CD4-positive, alpha-beta T cell treated with Interleukin-17A for 1 hour (primary cell): Measurements from ENCODE around the gene CERS6.

Experiments used
- DNase-seq: peaks from one replicate; pipeline ENCODE4 v3.0.0-alpha.2; 2020

The CERS6 gene

DNA sequence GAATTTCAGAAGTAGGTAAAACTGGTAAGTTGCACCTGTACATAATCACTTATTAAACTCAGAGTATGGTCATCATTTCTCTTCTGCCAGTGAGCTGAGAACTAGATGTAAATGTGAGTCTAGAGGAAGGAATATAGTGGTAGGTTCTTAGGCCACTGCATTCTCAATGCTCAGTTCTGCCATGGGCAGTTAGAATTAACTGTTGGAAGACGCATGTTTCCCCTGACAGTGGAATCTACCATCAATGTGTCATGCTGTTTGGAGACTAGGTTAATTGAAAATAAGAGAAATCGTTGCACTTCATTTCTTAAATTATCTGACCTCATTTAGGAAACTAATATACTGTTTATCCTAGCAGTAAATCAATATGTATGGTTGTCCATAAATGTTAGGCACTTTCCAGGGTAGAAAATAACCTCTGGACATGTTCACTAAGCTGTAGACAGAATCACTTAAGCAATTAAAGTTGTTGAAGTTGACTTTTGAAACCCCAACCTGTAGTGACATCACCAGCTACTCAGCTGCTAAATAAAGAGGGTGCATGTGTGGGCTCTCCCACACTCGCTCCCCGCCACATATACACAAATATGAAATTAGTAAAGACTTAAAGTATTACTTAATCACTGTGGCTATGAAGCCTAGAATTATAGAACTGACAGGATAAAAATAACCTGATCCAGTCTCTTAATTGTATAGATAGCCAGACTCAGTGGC lies 254.8 kb downstream of the CERS6 start:
- no peak for DNase-seq

DNA sequence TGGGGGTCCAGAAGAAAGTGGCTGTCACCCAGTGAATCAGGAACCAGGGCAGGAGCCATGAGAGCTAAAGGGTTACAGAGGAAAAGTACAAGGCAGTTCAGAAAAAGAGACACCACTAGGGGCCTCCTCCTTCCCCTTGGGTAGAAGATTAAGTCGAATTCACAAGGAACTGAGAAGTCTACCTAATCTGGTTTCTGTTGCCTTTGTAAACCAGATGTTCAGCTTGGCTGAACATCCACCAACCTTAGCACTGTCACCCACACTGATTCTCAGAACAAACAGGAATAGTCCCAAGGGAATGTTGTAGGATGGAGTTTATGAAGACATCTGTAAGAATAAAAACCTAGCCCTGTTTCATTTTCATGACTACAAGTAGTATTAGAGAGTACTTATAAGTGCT lies 256.0 kb downstream of the CERS6 start:
- no peak for DNase-seq

DNA sequence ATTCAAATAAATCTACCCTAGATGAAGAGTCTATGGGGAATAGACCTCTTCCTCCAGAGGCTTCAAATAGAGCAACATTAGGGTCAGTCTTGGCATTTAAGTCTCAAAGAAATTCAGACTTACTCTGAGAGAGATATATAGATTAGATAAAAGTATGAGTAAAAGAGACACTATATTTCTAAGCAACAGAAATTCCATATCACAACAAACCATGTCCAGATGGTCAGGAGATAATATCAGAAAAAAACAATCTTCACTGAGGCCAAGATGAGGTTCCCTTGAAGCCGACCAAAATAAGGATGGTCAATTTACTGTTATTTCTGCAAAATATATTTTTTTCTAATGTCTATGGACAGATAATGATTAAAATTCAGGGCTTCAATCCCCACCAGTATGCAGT lies 257.3 kb downstream of the CERS6 start:
- DNase-seq: no peak

DNA sequence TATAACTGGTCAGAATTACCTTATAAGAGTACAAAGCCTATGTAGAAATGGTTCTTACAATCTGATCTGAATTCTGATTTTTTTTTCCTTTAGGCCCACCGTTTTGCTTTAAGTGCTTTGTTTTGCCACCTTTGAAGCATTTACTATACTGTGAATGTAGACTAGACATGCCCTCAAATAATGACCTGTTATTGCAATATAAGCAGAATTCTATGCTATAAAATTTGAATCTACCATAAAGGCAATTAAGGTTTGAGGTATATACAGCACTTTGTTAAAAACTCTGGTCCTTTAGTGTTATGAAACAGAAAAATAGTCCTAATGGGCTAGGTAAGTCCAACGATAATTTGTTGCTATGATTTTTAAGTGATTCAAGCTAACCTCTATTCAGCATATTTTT lies 259.8 kb downstream of the CERS6 start:
- no peak for DNase-seq

DNA sequence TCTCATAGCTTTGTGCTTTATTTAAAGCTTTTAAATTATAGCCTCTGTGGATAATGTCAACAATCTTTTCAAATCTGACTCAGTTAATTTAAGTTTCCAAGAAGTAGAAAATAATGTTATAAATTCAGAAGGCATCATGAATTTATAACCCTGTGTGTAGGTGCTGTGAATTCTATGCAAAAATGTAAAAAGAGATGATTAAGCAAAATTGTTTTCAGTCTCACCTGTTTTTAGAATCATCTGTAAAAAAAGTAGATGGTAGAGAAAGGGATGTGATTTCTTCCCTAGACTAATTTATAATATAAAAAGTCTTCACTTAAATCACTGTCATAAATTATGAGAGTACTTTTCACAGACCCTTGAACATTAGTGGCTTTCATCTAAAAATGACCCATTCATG lies 260.8 kb downstream of the CERS6 start:
- DNase-seq: no peak

DNA sequence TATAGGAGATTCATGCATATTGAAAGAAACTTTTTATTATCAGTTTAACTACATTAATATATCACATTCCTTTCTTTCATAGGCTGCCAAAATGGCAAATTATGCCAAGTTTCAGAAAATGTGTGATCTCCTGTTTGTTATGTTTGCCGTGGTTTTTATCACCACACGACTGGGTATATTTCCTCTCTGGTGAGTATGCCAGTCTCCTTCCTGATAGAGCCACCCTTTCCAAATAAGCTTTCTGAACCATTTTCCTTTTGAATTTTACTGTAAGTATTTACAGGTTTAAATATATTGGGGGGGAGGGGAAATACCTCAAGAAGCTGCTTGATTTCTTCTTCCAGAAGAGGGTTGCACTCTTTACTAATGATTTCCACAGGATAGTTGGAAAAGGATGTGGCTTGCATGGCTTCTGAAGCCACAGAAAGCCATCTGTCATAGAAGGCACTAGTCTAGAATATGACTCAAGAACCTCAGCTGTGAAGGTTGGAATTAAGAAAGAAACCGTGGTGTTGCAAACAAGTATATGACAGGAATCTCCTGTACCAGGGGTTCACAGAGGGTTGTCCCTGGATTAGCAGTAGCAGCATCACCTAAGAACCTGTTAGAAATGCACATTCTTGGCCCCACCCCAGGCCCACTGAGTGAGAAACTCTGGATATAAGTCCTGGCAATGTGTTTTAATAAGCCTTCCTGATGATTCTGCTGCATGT lies 261.9 kb downstream of the CERS6 start:
- no peak for DNase-seq

DNA sequence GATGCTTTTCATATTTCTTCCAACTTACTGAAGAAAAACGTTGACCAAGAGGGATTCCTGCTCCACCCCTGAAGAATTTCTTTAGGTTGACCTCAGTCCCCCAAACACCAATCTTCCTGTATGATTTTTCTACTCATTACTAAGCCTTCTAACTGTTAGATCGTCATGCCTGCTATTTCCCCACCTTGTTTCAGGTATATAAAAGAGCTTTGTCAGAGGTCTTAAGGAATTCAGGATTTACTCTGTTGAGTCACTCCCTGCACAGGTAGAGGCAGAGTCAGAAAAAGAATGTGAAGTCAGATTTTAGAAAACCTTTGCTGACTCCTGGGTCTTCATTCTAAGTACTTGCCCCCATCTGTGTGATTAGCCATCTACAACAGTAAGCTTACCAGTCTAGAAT lies 262.6 kb downstream of the CERS6 start:
- DNase-seq: no peak

DNA sequence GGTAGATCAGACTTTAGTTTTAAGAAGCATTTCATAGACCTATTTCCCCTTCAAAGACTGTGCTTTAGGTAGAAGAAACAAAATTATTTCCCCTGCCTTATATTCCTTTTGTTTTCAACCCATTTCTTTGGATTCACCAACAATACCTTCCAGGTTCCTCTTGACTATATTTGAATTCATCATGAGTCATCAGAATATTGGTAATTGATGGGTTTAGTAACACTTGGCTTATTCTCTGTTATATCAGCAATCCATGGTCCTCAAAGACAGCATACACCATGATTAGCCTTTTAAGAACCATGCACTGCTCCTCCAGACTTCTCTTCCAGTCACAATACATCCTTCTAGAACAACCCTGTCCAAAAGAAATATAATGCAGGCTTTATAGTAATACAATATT lies 263.4 kb downstream of the CERS6 start:
- no peak for DNase-seq

DNA sequence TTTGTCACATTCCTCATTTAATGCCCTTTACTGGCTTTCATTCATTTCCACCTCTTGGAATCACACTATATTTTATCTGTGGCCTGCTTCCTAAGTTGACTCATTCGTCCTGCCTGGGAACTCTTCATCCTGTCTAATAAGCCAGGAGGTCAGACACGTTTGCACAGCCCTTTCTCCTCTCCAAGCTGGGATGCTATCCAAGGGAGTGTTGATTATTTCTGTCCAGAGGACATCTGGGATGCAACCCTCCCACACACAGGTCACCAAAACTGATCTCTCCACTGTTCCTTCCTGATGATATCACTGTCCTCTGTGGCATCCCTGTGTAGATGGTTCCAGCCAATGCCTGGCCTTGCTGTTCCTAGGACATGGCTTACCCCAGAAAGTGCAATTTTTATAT lies 266.5 kb downstream of the CERS6 start:
- DNase-seq: no peak

DNA sequence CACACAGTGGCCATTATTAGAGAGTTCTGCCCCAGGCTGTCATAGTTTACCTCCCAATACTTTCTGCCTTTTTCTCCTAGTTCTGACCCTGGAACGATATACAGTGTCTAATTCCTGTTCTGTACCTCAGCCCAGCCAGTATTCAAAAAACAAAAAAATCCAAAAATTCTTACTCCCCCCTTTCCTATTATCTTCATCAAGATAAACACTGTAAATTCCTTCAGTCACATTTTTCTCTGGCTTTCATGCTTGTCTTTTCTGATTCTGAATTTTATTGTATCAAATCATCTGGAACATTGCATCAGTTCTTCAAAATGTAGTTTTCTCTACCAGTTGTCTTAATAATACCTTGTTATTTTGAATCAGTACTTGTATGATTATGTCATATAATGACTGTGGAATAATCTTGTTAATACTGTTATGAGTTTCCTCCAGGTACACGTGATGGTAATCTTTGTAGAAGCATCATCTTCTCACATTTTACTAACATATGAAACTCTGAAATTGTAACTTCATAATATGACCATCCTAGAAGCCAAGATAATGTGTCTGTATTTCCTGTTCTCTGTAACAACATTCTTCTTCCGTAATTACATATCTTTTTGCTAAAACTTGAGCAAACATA lies 267.3 kb downstream of the CERS6 start:
- no peak for DNase-seq

DNA sequence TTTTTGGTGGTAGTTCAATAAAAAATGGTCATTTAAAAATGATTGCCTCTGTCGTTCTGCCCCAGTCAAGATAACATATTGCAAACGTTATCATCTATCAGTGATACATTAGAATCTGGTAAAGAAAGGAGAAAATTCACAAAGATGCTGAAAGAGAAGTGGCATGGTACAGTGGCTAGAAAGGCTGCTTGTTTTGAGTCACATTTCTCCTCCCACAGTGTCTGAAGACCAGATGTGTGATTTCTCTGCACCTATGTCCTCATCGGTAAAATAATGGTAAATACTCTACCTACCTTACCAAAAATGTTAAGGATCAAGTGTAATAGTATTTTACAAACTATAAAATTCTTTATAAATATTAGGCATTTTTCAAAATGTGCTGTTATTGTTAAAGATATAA lies 270.3 kb downstream of the CERS6 start:
- no peak for DNase-seq

DNA sequence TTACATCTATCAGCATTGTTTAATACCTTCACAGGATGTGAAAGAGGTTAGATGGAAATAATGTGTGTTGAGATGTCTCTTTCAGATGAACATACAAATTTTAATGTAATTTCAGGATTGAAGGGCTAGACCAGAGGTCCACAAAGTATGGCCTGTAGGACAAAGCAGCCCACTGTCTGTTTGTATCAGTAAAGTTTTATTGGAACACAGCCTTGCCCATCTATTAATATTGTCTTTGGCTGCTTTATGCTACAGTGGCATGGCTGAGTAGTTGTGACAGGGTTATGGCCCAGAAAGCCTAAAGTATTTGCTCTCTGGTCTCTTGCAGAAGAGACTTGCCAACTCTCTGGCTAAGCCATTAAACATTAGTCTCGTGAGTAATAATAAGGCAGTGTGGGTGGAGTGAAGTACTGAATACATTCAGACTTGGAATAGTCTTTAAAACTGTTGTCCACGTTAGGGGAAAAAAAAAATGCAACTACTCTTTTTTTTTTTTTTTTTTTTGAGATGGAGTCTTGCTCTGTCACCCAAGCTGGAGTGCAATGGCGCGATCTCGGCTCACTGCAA lies 271.9 kb downstream of the CERS6 start:
- no peak for DNase-seq

DNA sequence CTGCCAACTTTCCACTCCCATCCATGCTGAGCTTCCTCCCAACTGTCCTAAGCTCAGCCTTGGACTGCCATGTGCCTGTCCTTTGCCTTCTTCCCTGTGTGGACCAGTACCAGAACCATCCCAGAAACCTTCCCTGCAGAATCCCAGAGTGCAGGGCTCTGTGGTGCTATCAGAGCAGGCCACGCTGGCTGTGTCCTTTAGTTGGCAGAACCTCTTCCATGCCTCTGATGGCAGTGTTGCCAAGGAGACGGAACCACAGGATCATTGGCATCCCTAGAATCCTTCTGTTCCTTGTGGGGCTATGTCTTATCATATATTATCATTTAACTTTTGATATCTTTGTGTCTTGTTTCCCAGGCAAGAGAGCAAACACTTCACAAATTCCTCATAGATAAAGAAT lies 273.4 kb downstream of the CERS6 start:
- no peak for DNase-seq

DNA sequence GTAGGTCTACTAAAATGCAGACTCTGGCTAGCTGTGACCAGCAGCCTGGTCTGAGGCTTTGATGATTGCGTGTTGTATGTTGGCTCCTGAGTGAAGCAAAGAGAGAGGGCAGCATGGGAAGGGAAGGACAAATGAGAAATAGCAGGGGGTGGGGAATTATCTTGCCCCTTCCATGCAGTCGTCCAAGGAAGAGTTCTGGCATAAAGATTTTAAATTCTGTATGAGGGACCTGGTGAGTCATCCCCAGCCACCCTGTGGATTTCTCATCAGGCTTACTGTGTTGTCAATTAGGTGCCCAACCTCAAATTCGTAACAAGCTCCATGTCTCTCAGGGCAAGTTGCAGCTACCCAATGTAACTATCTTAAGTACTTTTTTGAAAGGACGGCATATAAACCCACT lies 274.3 kb downstream of the CERS6 start:
- no peak for DNase-seq

DNA sequence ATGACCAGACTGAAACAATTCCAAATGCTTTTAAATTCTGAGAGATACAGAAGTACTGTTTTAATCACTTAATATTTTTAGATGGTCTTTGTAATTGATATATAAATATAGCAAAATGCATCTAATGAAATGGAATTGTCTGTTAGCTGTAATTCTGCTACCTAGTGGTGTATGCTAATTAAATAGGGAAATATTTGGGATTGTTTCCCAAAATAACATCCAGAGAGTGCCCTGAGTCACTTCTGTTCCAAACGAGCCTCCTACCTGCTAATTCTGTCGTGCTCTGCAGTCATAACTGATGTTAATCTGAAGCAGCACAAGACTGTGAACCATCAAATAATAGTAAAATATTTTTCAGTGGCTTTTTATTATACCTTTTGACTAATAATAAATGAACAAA lies 274.9 kb downstream of the CERS6 start:
- no peak for DNase-seq

DNA sequence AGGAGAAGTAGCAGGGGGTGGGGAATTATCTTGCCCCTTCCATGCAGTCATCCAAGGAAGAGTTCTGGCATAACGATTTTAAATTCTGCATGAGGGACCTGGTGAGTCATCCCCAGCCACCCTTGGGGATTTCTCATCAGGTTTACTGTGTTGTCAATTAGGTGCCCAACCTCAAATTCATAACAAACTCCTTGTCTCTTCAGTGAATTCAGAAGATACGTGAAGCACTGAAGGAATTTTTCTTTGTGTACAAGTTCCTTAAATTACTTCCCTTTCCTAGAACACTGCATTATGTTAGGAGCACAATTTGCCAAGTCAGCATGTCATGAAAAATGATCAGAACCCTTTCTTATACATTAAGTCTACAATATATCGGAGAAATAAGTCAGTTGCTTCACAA lies 275.5 kb downstream of the CERS6 start:
- no peak for DNase-seq

DNA sequence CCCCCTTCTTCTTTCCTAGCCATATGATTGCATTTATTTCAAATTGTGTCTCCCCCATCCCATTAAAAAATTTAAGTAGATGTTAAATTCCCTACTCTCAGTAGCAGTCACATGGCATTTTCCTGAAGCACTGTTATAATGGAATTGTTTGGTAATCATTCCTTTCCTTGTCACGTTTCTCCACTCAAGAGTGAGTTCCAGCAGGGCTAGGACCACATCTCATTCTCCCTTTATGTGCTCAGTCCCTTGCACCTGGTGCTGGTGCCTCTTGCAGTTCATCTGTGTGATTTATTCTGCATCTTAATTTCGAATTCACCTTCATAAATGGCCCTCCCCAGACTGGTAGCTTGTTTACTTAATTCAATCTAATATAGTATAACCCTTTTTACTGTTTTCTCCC lies 276.0 kb downstream of the CERS6 start:
- DNase-seq: no peak

DNA sequence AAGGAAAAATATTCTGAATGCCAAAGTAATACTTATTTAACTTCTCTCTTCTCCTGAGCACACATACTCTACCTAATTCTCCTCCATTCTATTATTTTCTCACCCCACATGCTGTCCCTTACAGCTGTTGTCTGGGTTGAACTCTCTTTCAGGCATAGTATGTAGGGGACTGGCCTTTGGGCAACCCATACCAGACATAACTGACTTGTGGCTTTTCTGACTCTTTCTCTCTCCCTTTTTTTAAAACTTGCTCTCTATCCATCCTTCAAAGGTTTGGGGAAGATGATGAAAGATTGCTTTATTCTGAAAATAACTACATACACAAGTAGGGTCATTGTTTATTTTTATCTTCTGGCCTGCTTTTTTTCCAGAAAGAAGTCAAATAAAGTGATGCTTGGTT lies 276.4 kb downstream of the CERS6 start:
- no peak for DNase-seq

DNA sequence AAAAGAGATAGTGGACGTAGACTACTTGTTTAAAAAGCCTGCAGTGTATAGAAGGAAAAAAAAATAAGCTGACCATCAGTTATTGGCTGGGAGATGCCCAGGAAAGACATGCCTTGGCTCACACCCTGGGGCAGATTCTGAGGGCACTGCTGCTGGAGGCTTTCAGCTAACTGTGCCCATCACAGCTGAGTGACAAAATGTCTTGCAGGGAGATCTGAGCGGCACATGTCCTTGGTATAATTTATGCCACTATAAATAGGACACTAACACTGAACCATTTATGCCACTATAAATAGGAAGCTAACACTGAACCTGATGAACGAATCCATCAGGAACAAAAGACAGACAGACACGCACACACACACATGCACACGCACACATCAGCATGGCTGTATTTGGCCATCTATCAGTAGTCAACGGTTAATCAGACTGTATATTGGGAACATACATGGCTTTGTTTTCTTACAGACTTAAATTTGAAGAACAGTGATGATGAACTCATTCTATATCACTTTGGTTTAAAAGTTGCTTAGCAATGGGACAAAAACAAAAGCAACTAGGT lies 278.2 kb downstream of the CERS6 start:
- DNase-seq: no peak

DNA sequence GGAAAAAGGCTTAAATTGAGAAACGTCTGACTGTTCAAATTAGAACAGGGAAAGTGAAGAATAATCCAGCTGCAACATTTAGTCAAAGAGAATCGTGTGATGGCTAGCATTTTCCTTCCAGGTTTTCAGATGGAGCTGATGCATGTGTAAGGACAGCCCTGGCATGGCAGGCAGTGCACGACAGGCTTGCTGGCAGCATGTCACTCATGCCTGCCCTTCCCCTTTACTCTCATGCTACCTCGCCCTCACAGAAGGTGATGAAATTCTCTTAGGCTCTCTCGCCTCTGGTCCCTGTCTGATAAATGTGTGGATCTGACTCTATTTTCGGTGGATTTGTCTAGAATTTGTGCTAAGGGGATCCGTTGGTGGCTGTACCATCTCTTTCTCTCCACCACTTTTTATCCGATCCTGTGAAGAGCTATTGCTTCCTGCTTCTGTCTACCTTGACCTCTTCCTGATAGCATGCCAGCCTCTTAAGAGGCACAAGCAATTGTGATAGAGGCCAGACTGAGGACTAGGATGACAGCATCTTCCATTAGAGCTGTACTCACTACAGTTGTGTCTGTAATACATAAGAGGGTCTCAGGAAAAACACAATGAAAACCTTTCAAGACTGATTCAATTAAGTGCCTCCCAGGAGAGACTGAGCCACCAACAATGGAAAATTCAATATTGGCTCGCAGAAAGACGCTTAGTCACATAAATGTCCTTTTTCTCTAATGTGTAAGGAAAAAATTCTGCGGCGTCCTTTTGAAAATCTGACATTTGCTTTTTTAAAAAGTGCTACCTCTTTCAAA lies 280.8 kb downstream of the CERS6 start:
- no peak for DNase-seq

DNA sequence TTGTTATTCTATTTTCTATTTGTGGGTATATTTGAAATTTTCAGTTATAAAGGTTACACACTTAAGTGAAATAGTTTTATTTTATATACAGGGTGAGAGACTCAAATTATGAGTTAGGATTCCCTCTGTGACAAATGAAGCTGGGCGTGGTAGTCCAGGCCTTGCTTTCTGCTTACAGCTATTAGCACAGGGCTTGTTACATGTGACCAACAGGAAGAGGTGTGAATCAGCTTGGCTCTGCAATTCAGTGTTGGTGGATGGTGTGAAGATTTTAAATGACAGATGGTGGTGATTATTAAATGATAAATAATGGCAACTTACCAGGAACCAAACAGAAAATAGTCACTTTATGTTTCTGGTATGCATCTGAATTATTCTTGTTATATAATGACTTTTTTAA lies 282.0 kb downstream of the CERS6 start:
- peak; percentile 19 for DNase-seq

DNA sequence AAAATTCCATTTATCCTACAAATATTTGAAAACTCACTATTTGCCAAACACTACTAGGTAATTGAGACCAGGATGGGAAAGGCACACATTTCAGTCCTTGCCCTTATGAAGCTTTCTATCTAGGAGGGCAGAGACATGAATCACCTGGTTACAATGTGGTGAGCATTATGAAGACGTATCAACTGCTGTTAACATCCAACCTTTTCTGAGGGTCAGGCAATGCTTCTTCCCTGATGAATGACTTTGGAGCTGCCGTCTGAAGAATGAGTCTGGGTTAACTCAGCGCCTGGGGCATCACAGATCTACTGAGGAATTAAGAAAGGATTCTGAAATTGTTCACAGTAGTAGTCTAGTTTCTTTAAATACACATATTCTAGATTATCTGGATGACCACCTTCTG lies 284.3 kb downstream of the CERS6 start:
- DNase-seq: no peak

DNA sequence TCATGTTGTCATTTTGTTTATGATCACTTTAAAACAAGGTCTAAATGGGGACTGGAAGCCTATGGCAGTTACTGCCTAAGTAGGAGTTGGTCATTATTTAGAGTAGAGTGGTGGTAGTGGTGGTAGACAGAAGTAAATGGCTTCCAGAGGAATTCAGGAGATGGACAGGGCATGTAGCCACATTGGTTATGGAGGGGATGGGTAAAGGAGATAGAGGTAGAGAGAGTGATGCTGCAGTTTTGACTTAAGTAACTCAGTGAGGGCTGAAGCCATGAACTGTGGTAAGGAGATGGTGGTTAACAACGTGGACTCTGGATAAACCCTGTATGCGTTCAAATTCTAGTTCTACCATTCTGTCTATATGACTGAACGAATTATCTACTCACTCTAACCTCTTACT lies 284.7 kb downstream of the CERS6 start:
- no peak for DNase-seq
